ENCODE measurements around the gene DDC. TPM values are rescaled to one million over a fixed set of nuclear protein-coding genes. Genes with fewer than 3 reads are reported as not detected.
A peak's percentile ranks its signal among the peaks of the same experiment; 100 is the strongest.

DDC gene
- total RNA-seq, 5 donors from 2014 or later (not counting 1 experiment from before 2014, with no cell fraction given), result not detected

DNA sequence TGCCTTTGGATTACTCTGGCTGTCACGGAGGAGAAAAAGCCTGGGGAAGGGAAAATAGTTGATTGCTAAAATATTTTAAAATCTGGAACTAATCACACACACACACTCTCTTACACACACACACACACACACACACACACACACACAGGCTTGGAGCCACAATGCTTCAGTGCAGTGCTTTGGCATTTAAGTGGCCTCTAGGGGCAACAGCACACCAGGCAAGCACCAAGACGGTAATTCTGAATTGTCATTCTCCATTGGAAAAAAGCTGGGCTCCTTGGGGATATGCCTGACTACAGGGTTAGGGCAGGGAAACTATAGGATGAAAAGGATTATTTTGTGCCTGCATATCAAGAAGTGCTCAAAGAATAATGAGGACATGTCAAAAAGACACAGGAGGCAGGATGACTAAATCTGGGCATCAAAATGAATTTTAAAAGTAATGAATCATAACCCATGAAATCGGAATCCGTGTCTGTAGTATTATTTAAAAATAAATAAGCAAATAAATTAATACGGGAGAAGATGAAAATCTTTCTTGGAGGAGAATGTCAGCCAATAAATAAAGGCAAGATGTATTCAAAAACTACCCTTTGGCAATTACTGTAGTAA, 30.4 kb upstream of the DDC start:
- Histone ChIP-seq H3K36me3 (ENCODE audit: control insufficient read depth in 2 of 2, extremely low read depth in 1 of 2, insufficient read depth in 1 of 2, low read length in 1 of 2) (no peaks in the 10 kb centered on the region), H3K9me3 (no peaks in the 10 kb centered on the region), H3K4me1 (ENCODE audit: control insufficient read depth in 1 of 2, extremely low read depth in 1 of 2, insufficient read depth in 2 of 2, low read length in 2 of 2) (peaks cover 0 to 8% of the 10 kb centered on the region in 2 experiments), H3K4me3 (ENCODE audit: control insufficient read depth in 1 of 2, extremely low read depth in 1 of 2, low read length in 1 of 2) (no peak overlapping the region), H3K27me3 (replicated peaks in 1 of 2; ENCODE audit: control insufficient read depth in 2 of 2, extremely low read depth in 1 of 2, insufficient read depth in 2 of 2, low read length in 1 of 2) (peaks cover 0 to 10% of the 10 kb centered on the region in 2 experiments), H3K27ac (ENCODE audit: low read length) (no peak overlapping the region)
- Mint-ChIP-seq H3K27ac (no peak overlapping the region), H3K27me3 (peaks cover 0 to under 1% of the 10 kb centered on the region in 2 donors), H3K4me3 (no peak overlapping the region), H3K4me1 (peaks cover 11 to 18% (median 12%) of the 10 kb centered on the region in 3 donors), H3K9me3 (no peaks in the 10 kb centered on the region), H3K36me3 (peaks cover 8% of the 10 kb centered on the region)
- CTCF ChIA-PET, result no interaction called here
- POLR2A ChIA-PET, result no interaction called here
- ATAC-seq (replicated peaks in 1 of 4), result peak in 1 of 4 experiments; percentile 67
- peak in 6 of 35 experiments; percentile 3 to 40 (median 8) for DNase-seq
- WGBS (ENCODE audit: insufficient coverage), result 50% methylated on average over 1 of the region's 5 CpGs

DNA sequence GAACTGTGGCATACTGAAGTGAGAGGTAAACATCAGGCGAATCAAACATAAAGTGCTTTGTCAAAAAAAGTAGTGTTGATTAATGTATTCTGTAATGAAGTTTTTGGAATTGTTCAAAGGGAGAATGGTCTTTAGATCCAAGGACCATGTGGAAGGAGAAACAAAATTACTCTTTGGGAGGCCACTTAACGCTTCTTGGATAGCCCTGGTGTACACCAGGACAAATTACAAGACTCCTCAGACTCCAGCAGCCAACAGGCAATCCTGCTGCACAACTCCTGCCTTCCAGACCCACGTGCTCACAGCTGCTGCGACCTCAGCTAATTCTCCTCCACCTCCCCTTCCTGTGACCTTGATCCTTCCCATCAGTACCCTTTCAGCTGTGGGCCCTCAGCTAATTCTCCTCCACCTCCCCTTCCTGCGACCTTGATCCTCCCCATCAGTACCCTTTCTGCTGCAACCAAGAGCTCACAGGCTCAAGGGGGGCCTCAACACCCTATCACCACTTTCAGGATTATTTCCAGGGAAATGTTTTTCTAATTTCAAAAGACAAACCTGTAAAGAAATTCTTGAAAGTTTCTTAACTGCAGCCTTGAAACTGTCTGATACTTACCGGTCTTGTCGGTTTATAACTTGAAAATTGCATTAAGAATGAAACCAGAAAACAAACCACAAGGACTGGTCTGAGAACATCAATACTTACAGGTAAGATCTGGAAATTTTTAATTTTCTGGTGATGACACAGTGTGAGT, 29.7 kb upstream of the DDC start:
- no peaks in the 10 kb centered on the region for H3K36me3 ChIP-seq (ENCODE audit: control insufficient read depth in 2 of 2, extremely low read depth in 1 of 2, insufficient read depth in 1 of 2, low read length in 1 of 2)
- peaks cover 8% of the 10 kb centered on the region for H3K36me3 Mint-ChIP-seq
- H3K4me1 ChIP-seq (ENCODE audit: control insufficient read depth in 1 of 2, extremely low read depth in 1 of 2, insufficient read depth in 2 of 2, low read length in 2 of 2), result peaks cover 0 to 8% of the 10 kb centered on the region in 2 experiments
- H3K9me3 ChIP-seq, result no peaks in the 10 kb centered on the region
- POLR2A ChIA-PET, result no interaction called here
- no peak overlapping the region for H3K4me3 ChIP-seq (ENCODE audit: control insufficient read depth in 1 of 2, extremely low read depth in 1 of 2, low read length in 1 of 2)
- peaks cover 11 to 18% (median 12%) of the 10 kb centered on the region in 3 donors for H3K4me1 Mint-ChIP-seq
- no peak overlapping the region for H3K27ac ChIP-seq (ENCODE audit: low read length)
- H3K27me3 ChIP-seq (replicated peaks in 1 of 2; ENCODE audit: control insufficient read depth in 2 of 2, extremely low read depth in 1 of 2, insufficient read depth in 2 of 2, low read length in 1 of 2), result peaks cover 0 to 10% of the 10 kb centered on the region in 2 experiments
- peaks cover 0 to 1% of the 10 kb centered on the region in 2 donors for H3K27me3 Mint-ChIP-seq
- peak in 1 of 4 experiments; percentile 19 for ATAC-seq (replicated peaks in 1 of 4)
- H3K27ac Mint-ChIP-seq, result peak overlapping the region; percentile 32 to 54
- DNase-seq, result no peak
- CTCF ChIA-PET, result no interaction called here
- H3K9me3 Mint-ChIP-seq, result no peaks in the 10 kb centered on the region
- no peak overlapping the region for H3K4me3 Mint-ChIP-seq
- 45% methylated on average over 3 of the region's 7 CpGs for WGBS (ENCODE audit: insufficient coverage)

DNA sequence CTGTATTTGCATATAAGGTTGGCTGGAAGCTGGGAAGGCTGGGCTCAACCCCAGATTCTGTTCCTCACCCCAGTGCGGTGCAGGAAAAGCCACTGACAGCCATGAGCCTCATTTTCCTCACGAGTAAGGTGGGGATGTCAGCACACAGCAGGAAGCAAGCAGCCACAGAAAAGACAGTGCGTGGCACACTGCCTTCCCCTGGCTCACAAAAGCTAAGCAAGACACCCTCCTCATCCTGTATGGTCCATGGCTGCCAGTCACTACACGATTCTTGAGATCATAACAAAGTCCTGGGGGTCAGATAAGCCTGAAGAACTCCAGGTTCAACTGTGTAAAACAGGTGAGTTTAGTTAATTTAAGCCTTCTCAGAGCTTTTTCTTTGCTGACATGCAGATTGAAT, 28.9 kb upstream of the DDC start:
- H3K27ac ChIP-seq (ENCODE audit: low read length), result no peak overlapping the region
- H3K9me3 ChIP-seq, result no peaks in the 10 kb centered on the region
- ATAC-seq (replicated peaks in 1 of 4) (peak in 1 of 4 experiments; percentile 45), DNase-seq (no peak)
- H3K4me3 ChIP-seq (ENCODE audit: control insufficient read depth in 1 of 2, extremely low read depth in 1 of 2, low read length in 1 of 2), result no peak overlapping the region
- peaks cover 11 to 18% (median 12%) of the 10 kb centered on the region in 3 donors for H3K4me1 Mint-ChIP-seq
- H3K4me1 ChIP-seq (ENCODE audit: control insufficient read depth in 1 of 2, extremely low read depth in 1 of 2, insufficient read depth in 2 of 2, low read length in 2 of 2), result peaks cover 0 to 8% of the 10 kb centered on the region in 2 experiments
- no peaks in the 10 kb centered on the region for H3K36me3 ChIP-seq (ENCODE audit: control insufficient read depth in 2 of 2, extremely low read depth in 1 of 2, insufficient read depth in 1 of 2, low read length in 1 of 2)
- WGBS (ENCODE audit: insufficient coverage), result 100% methylated on average over 1 of the region's 4 CpGs
- H3K27me3 Mint-ChIP-seq, result peaks cover 0 to 4% of the 10 kb centered on the region in 2 donors
- H3K27me3 ChIP-seq (replicated peaks in 1 of 2; ENCODE audit: control insufficient read depth in 2 of 2, extremely low read depth in 1 of 2, insufficient read depth in 2 of 2, low read length in 1 of 2), result peaks cover 0 to 4% of the 10 kb centered on the region in 2 experiments
- ChIA-PET CTCF (interaction anchor here in 1 of 2 donors (0.6 to 1.0 kb wide), 2 partner anchors 24 to 675 kb away, joined by 4 to 5 read pairs; no protein-coding TSS in a partner anchor), POLR2A (no interaction called here)
- no peak overlapping the region for H3K4me3 Mint-ChIP-seq
- H3K9me3 Mint-ChIP-seq, result no peaks in the 10 kb centered on the region
- H3K27ac Mint-ChIP-seq, result no peak overlapping the region
- H3K36me3 Mint-ChIP-seq, result peaks cover 8% of the 10 kb centered on the region

DNA sequence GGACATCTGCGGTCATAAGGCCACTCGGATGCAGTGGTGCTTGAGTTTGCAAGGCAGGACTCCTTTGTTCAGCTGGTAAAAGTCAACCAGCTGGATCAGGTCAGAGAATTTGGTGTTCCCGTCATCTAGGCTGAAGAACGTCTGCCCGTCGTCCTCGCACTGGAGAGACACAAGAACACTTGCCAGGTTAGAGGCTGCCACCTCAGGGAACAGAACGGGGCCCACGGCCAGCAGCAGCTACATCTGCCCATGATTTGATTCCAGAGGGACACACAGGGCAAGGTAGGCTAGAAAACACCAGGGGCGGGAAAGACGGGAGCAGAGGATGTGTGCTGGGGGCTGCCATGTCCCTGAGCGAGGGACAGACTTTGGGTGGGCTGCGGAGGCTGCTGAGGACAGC, 27.7 kb upstream of the DDC start:
- ATAC-seq (replicated peaks in 1 of 4) (no peak), DNase-seq (no peak)
- H3K27ac Mint-ChIP-seq, result no peak overlapping the region
- Histone ChIP-seq H3K4me1 (ENCODE audit: control insufficient read depth in 1 of 2, extremely low read depth in 1 of 2, insufficient read depth in 2 of 2, low read length in 2 of 2) (peaks cover 0 to 8% of the 10 kb centered on the region in 2 experiments), H3K4me3 (ENCODE audit: control insufficient read depth in 1 of 2, extremely low read depth in 1 of 2, low read length in 1 of 2) (no peak overlapping the region), H3K27me3 (replicated peaks in 1 of 2; ENCODE audit: control insufficient read depth in 2 of 2, extremely low read depth in 1 of 2, insufficient read depth in 2 of 2, low read length in 1 of 2) (peaks cover 0 to 7% of the 10 kb centered on the region in 2 experiments), H3K9me3 (no peaks in the 10 kb centered on the region), H3K36me3 (ENCODE audit: control insufficient read depth in 2 of 2, extremely low read depth in 1 of 2, insufficient read depth in 1 of 2, low read length in 1 of 2) (no peaks in the 10 kb centered on the region), H3K27ac (ENCODE audit: low read length) (no peak overlapping the region)
- no peak overlapping the region for H3K4me3 Mint-ChIP-seq
- no peaks in the 10 kb centered on the region for H3K9me3 Mint-ChIP-seq
- peaks cover 8% of the 10 kb centered on the region for H3K36me3 Mint-ChIP-seq
- H3K27me3 Mint-ChIP-seq, result peaks cover 1 to 8% of the 10 kb centered on the region in 2 donors
- ChIA-PET CTCF (no interaction called here), POLR2A (no interaction called here)
- WGBS (ENCODE audit: insufficient coverage), result 91% methylated on average over 13 of the region's 13 CpGs
- peaks cover 11 to 18% (median 12%) of the 10 kb centered on the region in 3 donors for H3K4me1 Mint-ChIP-seq

DNA sequence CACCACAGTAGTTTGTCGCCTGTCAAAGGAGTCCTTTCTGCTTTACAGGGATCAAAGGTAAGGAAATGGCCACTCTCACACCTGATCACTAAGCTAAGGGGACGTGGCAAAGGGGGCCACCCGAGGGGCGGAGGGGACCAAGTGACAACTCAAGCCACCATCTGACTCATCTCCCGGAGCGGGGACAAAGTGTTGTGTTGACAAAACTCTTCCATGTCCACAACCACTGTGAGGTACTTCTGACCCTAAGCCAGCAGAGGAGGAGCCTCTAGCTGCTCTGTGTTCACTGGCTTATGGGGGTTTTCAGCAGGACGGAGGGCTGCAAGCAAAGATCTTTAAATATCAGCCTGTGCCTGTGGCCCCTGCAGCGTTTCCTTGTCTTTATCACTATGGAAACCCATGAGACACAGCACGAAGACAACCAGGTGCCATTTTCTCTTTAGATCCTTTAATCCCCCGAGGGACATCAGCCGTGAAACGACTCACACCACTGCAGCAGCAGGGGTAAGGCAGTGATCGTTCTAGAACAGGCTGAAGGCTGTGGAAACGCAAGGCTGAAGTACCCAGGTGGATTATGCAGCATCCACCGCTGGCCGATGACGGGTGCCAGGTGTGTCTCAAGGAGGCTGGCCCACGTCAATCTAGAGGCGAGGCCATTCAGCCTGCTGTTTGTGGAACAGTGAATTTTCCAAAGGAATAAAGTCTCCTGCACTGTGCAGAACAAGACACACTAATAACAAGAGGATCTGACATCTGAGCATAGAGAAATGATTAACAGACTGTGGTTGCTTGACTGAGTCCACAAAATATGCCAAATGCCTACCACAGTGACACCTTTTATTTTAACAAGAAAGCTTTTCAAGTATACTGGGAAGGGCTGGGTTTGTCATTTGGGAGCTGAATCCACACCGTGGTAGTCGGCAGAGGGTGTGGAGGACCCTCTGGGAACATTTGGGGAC, 26.6 kb upstream of the DDC start:
- Histone ChIP-seq H3K36me3 (ENCODE audit: control insufficient read depth in 2 of 2, extremely low read depth in 1 of 2, insufficient read depth in 1 of 2, low read length in 1 of 2) (no peaks in the 10 kb centered on the region), H3K9me3 (no peaks in the 10 kb centered on the region), H3K27me3 (replicated peaks in 1 of 2; ENCODE audit: control insufficient read depth in 2 of 2, extremely low read depth in 1 of 2, insufficient read depth in 2 of 2, low read length in 1 of 2) (peaks cover 0 to 7% of the 10 kb centered on the region in 2 experiments), H3K27ac (ENCODE audit: low read length) (no peak overlapping the region), H3K4me3 (ENCODE audit: control insufficient read depth in 1 of 2, extremely low read depth in 1 of 2, low read length in 1 of 2) (no peak overlapping the region), H3K4me1 (ENCODE audit: control insufficient read depth in 1 of 2, extremely low read depth in 1 of 2, insufficient read depth in 2 of 2, low read length in 2 of 2) (peaks cover 0 to 8% of the 10 kb centered on the region in 2 experiments)
- Mint-ChIP-seq H3K4me3 (no peak overlapping the region), H3K27ac (no peak overlapping the region), H3K4me1 (peaks cover 11 to 18% (median 12%) of the 10 kb centered on the region in 3 donors), H3K27me3 (peaks cover 3 to 8% of the 10 kb centered on the region in 2 donors), H3K36me3 (peaks cover 8% of the 10 kb centered on the region), H3K9me3 (no peaks in the 10 kb centered on the region)
- ChIA-PET POLR2A (no interaction called here), CTCF (no interaction called here)
- DNase-seq (no peak), ATAC-seq (replicated peaks in 1 of 4) (no peak)
- 76% methylated on average over 17 of the region's 21 CpGs for WGBS (ENCODE audit: insufficient coverage)

DNA sequence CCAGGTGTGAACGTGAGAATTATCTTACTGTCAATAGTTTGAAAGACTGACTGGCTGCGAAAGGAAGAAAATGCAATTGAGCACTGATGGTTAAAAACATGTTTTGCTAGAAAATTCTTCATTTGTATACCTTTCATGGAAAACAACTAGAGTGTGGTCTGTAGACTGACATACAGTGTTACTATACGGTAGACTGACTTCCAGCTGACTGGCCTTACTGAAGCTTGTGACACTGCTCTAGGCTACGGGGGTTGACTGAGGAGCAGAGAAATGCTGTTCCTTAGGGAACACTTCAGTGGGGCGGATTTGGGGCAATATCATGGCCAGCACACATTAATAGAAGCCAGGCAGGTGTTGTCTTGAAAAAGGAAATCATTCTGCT, 25.9 kb upstream of the DDC start:
- Mint-ChIP-seq H3K4me3 (no peak overlapping the region), H3K36me3 (peaks cover 8% of the 10 kb centered on the region), H3K4me1 (peaks cover 11 to 18% (median 12%) of the 10 kb centered on the region in 3 donors), H3K9me3 (no peaks in the 10 kb centered on the region), H3K27me3 (peaks cover 3 to 8% of the 10 kb centered on the region in 2 donors), H3K27ac (no peak overlapping the region)
- Histone ChIP-seq H3K4me1 (ENCODE audit: control insufficient read depth in 1 of 2, extremely low read depth in 1 of 2, insufficient read depth in 2 of 2, low read length in 2 of 2) (peaks cover 0 to 8% of the 10 kb centered on the region in 2 experiments), H3K9me3 (no peaks in the 10 kb centered on the region), H3K36me3 (ENCODE audit: control insufficient read depth in 2 of 2, extremely low read depth in 1 of 2, insufficient read depth in 1 of 2, low read length in 1 of 2) (no peaks in the 10 kb centered on the region), H3K27me3 (replicated peaks in 1 of 2; ENCODE audit: control insufficient read depth in 2 of 2, extremely low read depth in 1 of 2, insufficient read depth in 2 of 2, low read length in 1 of 2) (peaks cover 0 to 7% of the 10 kb centered on the region in 2 experiments), H3K4me3 (ENCODE audit: control insufficient read depth in 1 of 2, extremely low read depth in 1 of 2, low read length in 1 of 2) (no peak overlapping the region), H3K27ac (ENCODE audit: low read length) (no peak overlapping the region)
- WGBS (ENCODE audit: insufficient coverage), result 60% methylated on average over 1 of the region's 5 CpGs
- DNase-seq (no peak), ATAC-seq (replicated peaks in 1 of 4) (no peak)
- ChIA-PET CTCF (no interaction called here), POLR2A (no interaction called here)

Measured in T-cell (primary cell).